Neutrophil (primary cell): Measurements from ENCODE around the gene PCDHGB1.
"Not testable (repeated sequence)": the region's sequence is repeated elsewhere in the genome, so short reads cannot be mapped to it uniquely, and the experiment has no call there.

Experiments used
- H3K27ac ChIP-seq: fragments of 200-600 bp; sonication (generic); 2 replicates; pipeline ENCODE4 v1.5.1; 2016; ENCODE audit warnings: mild to moderate bottlenecking, moderate library complexity
- H3K27me3 ChIP-seq: fragments of 200-600 bp; sonication (generic); 2 replicates; pipeline ENCODE4 v1.6.0; 2016; ENCODE audit warnings: mild to moderate bottlenecking
- H3K36me3 ChIP-seq: fragments of 200-600 bp; sonication (generic); 2 replicates; pipeline ENCODE4 v1.5.1; 2017
- H3K4me1 ChIP-seq, 2 experiments: fragments of 200-600 bp in 1 of 2; sonication (generic) in 1 of 2; 1 replicate in 1 of 2; 2 replicates in 1 of 2; pipeline versions ENCODE4 v1.5.1 to v1.6.1; 2013 to 2016; ENCODE audit warnings: low read depth in 1 of 2, low read length in 1 of 2, mild to moderate bottlenecking in 1 of 2, moderate library complexity in 1 of 2; ENCODE audit not compliant: control insufficient read depth in 1 of 2, insufficient read depth in 1 of 2
- H3K4me3 ChIP-seq, 2 experiments: fragments of 200-600 bp in 1 of 2; sonication (generic) in 1 of 2; 1 replicate in 1 of 2; 2 replicates in 1 of 2; pipeline ENCODE4 v1.5.1; 2013 to 2016; ENCODE audit warnings: low read depth in 1 of 2, low read length in 1 of 2, mild to moderate bottlenecking in 1 of 2, moderate library complexity in 1 of 2
- H3K9me3 ChIP-seq: fragments of 200-600 bp; sonication (generic); 2 replicates; pipeline ENCODE4 v1.5.1; 2016
- TF ChIP-seq, protein P1 (sequence below): fragments of 200-600 bp; sonication (generic); IDR thresholded peaks from 2 replicates; pipeline ENCODE4 v1.5.1; 2016; ENCODE audit warnings: antibody characterized with exemption

The PCDHGB1 gene

DNA sequence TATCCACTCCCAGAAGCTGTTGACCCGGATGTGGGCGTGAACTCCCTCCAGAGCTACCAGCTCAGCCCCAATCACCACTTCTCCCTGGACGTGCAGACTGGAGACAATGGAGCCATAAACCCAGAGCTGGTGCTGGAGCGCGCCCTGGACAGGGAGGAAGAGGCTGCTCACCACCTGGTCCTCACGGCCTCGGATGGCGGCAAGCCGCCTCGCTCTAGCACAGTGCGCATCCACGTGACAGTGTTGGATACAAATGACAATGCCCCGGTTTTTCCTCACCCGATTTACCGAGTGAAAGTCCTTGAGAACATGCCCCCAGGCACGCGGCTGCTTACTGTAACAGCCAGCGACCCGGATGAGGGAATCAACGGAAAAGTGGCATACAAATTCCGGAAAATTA is 43.4 kb downstream of the PCDHGB1 start:
- H3K4me1 ChIP-seq, result no peaks in the 10 kb centered on the region
- H3K36me3 ChIP-seq, result no peaks in the 10 kb centered on the region
- H3K27me3 ChIP-seq, result peaks cover 98% of the 10 kb centered on the region
- no peak overlapping the region for H3K4me3 ChIP-seq
- TF ChIP-seq, protein P1, sequence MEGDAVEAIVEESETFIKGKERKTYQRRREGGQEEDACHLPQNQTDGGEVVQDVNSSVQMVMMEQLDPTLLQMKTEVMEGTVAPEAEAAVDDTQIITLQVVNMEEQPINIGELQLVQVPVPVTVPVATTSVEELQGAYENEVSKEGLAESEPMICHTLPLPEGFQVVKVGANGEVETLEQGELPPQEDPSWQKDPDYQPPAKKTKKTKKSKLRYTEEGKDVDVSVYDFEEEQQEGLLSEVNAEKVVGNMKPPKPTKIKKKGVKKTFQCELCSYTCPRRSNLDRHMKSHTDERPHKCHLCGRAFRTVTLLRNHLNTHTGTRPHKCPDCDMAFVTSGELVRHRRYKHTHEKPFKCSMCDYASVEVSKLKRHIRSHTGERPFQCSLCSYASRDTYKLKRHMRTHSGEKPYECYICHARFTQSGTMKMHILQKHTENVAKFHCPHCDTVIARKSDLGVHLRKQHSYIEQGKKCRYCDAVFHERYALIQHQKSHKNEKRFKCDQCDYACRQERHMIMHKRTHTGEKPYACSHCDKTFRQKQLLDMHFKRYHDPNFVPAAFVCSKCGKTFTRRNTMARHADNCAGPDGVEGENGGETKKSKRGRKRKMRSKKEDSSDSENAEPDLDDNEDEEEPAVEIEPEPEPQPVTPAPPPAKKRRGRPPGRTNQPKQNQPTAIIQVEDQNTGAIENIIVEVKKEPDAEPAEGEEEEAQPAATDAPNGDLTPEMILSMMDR, result no peak
- H3K27ac ChIP-seq, result no peak overlapping the region
- peaks cover 26% of the 10 kb centered on the region for H3K9me3 ChIP-seq

DNA sequence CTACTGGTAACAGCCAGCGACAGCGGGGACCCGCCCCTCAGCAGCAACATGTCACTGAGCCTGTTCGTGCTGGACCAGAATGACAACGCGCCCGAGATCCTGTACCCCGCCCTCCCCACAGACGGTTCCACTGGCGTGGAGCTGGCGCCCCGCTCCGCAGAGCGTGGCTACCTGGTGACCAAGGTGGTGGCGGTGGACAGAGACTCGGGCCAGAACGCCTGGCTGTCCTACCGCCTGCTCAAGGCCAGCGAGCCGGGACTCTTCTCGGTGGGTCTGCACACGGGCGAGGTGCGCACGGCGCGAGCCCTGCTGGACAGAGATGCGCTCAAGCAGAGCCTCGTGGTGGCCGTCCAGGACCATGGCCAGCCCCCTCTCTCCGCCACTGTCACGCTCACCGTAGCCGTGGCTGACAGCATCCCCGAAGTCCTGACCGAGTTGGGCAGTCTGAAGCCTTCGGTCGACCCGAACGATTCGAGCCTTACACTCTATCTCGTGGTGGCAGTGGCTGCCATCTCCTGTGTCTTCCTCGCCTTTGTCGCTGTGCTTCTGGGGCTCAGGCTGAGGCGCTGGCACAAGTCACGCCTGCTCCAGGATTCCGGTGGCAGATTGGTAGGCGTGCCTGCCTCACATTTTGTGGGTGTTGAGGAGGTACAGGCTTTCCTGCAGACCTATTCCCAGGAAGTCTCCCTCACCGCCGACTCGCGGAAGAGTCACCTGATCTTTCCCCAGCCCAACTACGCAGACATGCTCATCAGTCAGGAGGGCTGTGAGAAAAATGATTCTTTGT is 44.7 kb downstream of the PCDHGB1 start:
- H3K27ac ChIP-seq, H3K4me3 ChIP-seq, H3K36me3 ChIP-seq, H3K4me1 ChIP-seq: not testable (repeated sequence)
- H3K9me3 ChIP-seq, result peaks cover 26% of the 10 kb centered on the region
- peaks cover 98% of the 10 kb centered on the region for H3K27me3 ChIP-seq

DNA sequence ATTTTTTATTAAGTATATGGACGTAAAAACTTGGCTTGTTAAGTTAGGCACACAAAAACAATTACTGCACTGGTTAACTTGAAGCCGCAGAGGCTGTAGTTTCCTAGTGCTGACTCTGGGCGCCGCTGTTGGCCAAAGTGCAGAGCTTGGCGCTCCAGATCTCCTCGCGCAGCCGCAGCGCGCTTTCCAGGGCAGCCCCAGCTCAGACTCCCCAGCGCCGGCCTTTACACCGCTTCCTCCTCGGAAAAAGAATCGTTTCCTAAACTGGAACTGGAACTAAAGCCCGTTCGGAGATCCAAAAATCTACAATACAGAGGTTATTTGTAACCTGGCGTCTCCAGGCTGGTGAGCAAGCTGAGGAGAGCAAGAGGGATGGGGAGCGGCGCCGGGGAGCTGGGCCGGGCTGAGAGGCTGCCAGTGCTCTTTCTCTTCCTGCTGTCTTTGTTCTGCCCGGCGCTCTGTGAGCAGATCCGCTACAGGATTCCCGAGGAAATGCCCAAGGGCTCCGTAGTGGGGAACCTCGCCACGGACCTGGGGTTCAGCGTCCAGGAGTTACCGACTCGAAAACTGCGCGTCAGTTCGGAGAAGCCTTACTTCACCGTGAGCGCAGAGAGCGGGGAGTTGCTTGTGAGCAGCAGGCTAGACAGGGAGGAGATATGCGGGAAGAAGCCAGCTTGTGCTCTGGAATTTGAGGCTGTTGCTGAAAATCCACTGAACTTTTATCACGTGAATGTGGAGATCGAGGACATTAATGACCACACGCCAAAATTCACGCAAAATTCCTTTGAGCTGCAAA is 48.1 kb downstream of the PCDHGB1 start, which contains the start of gene PCDHGB5:
Gene PCDHGB5 (plus strand): TSS at position 192 of the 796 bp plus-strand sequence. CDS start 181 bp downstream, at position 373.
- peaks cover 24% of the 10 kb centered on the region for H3K9me3 ChIP-seq
- H3K27me3 ChIP-seq, result peaks cover 98% of the 10 kb centered on the region
- H3K27ac ChIP-seq, H3K4me1 ChIP-seq, H3K36me3 ChIP-seq, H3K4me3 ChIP-seq: not testable (repeated sequence)

DNA sequence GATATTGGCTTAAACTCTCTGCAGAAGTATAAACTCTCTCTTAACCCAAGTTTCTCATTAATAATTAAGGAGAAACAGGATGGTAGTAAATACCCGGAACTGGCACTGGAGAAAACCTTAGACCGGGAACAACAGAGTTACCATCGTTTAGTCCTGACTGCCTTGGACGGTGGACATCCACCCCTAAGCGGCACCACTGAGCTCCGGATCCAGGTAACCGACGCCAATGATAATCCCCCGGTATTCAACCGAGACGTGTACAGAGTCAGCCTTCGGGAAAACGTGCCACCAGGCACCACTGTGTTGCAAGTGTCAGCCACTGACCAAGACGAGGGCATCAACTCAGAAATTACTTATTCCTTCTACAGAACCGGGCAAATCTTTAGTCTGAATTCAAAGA is 48.7 kb downstream of the PCDHGB1 start:
- Histone ChIP-seq H3K36me3 (no peaks in the 10 kb centered on the region), H3K27ac (no peak overlapping the region), H3K9me3 (peaks cover 21% of the 10 kb centered on the region), H3K27me3 (peaks cover 98% of the 10 kb centered on the region), H3K4me3 (no peak overlapping the region), H3K4me1 (no peaks in the 10 kb centered on the region)
- TF ChIP-seq, protein P1, result no peak

DNA sequence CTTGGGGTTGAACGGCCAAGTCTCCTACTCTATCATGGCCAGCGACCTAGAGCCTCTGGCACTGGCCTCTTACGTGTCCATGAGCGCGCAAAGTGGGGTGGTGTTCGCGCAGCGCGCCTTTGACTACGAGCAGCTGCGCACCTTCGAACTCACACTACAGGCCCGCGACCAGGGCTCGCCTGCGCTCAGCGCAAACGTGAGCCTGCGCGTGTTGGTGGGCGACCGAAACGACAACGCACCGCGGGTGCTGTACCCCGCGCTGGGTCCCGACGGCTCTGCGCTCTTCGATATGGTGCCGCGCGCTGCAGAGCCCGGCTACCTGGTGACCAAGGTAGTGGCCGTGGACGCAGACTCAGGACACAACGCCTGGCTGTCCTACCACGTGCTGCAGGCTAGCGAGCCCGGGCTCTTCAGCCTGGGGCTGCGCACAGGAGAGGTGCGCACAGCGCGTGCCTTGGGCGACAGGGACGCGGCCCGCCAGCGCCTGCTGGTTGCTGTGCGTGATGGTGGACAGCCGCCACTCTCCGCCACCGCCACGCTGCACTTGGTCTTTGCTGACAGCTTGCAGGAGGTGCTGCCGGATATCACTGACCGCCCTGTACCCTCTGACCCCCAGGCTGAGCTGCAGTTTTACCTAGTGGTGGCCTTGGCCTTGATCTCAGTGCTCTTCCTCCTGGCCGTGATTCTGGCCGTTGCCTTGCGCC is 49.8 kb downstream of the PCDHGB1 start:
- TF ChIP-seq, protein P1, result no peak
- no peak overlapping the region for H3K4me3 ChIP-seq
- H3K27me3 ChIP-seq, result peaks cover 98% of the 10 kb centered on the region
- H3K36me3 ChIP-seq, result no peaks in the 10 kb centered on the region
- H3K4me1 ChIP-seq, result no peaks in the 10 kb centered on the region
- peaks cover 15% of the 10 kb centered on the region for H3K9me3 ChIP-seq
- H3K27ac ChIP-seq, result no peak overlapping the region
